Measurements from ENCODE around the gene ATP2B2.

DNA sequence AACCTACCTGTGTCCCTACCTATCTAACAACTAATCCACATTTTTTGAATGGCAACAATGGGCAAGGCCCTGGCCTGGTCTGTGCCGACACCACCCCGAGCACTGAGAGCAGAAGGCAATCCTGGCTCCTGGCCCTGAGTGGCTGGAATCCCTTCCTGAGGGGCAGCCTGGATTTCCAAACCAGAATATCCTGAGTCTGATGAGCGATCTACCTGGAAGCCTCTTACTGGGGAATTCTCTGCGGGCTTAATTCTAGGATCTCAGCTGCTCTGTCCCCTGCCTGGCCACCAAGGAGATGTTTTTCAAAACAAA lies 22.1 kb downstream of the ATP2B2 start:
- TF ChIP-seq, protein P1, sequence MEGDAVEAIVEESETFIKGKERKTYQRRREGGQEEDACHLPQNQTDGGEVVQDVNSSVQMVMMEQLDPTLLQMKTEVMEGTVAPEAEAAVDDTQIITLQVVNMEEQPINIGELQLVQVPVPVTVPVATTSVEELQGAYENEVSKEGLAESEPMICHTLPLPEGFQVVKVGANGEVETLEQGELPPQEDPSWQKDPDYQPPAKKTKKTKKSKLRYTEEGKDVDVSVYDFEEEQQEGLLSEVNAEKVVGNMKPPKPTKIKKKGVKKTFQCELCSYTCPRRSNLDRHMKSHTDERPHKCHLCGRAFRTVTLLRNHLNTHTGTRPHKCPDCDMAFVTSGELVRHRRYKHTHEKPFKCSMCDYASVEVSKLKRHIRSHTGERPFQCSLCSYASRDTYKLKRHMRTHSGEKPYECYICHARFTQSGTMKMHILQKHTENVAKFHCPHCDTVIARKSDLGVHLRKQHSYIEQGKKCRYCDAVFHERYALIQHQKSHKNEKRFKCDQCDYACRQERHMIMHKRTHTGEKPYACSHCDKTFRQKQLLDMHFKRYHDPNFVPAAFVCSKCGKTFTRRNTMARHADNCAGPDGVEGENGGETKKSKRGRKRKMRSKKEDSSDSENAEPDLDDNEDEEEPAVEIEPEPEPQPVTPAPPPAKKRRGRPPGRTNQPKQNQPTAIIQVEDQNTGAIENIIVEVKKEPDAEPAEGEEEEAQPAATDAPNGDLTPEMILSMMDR (IDR thresholded peaks at IDR 0.05; ENCODE audit: low read depth, low read length): no peak
- TF ChIP-seq EZH2phosphoT487 (IDR thresholded peaks at IDR 0.05; ENCODE audit: low read depth): no peak
